ENCODE results near the gene CXXC5. TPM values are rescaled to one million over a fixed set of nuclear protein-coding genes. Genes with fewer than 3 reads are reported as not detected.
A peak's percentile ranks its signal among the peaks of the same experiment; 100 is the strongest.

CXXC5 gene
- total and polyA plus RNA-seq, 9 of the 15 experiments (the other 6 are each of a cell fraction or from before 2014, with no cell fraction given), result 1.9 to 123 (median 45.8) TPM

DNA sequence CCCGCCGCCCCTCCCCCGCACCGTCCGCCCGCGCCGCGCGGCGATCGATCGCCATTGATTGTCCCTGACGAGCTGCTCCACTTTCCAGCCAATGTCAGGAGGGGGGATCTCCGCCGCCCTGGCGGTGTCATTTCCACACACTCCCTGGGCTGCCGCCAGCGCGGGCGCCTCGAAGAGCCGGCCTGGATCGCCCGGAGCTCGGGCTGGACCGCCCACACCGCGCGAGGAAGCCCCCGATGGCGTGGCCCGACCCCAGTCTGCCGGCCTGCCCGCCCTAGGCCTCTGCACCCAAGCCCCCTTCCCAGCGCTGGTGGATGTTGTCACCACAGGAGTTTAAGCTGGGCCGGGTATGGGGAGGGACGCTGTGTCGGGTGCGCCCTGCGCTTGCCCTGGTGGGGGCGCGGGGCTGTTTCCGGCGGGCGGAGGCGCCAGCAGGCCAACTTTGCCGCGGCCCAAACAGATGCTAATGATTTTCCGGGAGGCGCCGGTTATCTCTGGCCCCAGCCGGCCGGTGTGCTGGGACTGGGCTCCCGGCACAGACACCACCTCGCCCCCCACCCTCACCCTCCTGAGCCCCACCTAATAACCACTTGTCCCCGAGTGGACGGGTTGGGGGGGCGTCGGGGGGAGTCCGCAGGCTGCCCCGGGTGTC, 10.6 kb upstream of the CXXC5 start (continued):
- TF ChIP-seq, protein P1, sequence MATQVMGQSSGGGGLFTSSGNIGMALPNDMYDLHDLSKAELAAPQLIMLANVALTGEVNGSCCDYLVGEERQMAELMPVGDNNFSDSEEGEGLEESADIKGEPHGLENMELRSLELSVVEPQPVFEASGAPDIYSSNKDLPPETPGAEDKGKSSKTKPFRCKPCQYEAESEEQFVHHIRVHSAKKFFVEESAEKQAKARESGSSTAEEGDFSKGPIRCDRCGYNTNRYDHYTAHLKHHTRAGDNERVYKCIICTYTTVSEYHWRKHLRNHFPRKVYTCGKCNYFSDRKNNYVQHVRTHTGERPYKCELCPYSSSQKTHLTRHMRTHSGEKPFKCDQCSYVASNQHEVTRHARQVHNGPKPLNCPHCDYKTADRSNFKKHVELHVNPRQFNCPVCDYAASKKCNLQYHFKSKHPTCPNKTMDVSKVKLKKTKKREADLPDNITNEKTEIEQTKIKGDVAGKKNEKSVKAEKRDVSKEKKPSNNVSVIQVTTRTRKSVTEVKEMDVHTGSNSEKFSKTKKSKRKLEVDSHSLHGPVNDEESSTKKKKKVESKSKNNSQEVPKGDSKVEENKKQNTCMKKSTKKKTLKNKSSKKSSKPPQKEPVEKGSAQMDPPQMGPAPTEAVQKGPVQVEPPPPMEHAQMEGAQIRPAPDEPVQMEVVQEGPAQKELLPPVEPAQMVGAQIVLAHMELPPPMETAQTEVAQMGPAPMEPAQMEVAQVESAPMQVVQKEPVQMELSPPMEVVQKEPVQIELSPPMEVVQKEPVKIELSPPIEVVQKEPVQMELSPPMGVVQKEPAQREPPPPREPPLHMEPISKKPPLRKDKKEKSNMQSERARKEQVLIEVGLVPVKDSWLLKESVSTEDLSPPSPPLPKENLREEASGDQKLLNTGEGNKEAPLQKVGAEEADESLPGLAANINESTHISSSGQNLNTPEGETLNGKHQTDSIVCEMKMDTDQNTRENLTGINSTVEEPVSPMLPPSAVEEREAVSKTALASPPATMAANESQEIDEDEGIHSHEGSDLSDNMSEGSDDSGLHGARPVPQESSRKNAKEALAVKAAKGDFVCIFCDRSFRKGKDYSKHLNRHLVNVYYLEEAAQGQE (IDR thresholded peaks at IDR 0.05; ENCODE audit: borderline replicate concordance), result peak; percentile 98
- TF ChIP-seq, protein P1 (CRISPR knock-in tag; IDR thresholded peaks at IDR 0.05; ENCODE audit: low read depth), result no peak
- TF ChIP-seq YY1 (IDR thresholded peaks at IDR 0.05; ENCODE audit: borderline replicate concordance in 1 of 3, control insufficient read depth in 1 of 3, extremely low read depth in 1 of 3, insufficient read depth in 3 of 3, insufficient read length in 1 of 3, insufficient replicate concordance in 2 of 3, low read depth in 1 of 3, low read length in 2 of 3) (peak in 2 of 3 experiments; percentile 75 to 84), ZFX (CRISPR knock-in tag; IDR thresholded peaks at IDR 0.05) (peak; percentile 83), STAT5A (IDR thresholded peaks at IDR 0.05; ENCODE audit: borderline replicate concordance, low read length) (0 out of 2 replicates have a peak, but pooled peaks have one; percentile 58), EGR1 (conservative IDR thresholded peaks at IDR 0.05) (peak; percentile 77), NELFE (IDR thresholded peaks at IDR 0.05; ENCODE audit: insufficient read depth, insufficient read length) (no peak), FOXK2 (conservative IDR thresholded peaks at IDR 0.05 in 1 of 2, IDR thresholded peaks at IDR 0.05 in 1 of 2; ENCODE audit: low read depth in 2 of 2) (peak; percentile 53 to 74; a peak in 3 of 4 replicates), NEUROD1 (IDR thresholded peaks at IDR 0.05; ENCODE audit: borderline replicate concordance, low read depth, low read length, partially characterized antibody) (peak; percentile 99), CBFA2T2 (conservative IDR thresholded peaks at IDR 0.05) (peak; percentile 86), LEF1 (IDR thresholded peaks at IDR 0.05) (peak; percentile 79), ZEB2 (IDR thresholded peaks at IDR 0.05) (peak; percentile 66; the same call in 1 of the 2 replicates), LCOR (CRISPR knock-in tag; IDR thresholded peaks at IDR 0.05) (peak; percentile 87; the same call in 1 of the 2 replicates)
- TF ChIP-seq, protein P2, sequence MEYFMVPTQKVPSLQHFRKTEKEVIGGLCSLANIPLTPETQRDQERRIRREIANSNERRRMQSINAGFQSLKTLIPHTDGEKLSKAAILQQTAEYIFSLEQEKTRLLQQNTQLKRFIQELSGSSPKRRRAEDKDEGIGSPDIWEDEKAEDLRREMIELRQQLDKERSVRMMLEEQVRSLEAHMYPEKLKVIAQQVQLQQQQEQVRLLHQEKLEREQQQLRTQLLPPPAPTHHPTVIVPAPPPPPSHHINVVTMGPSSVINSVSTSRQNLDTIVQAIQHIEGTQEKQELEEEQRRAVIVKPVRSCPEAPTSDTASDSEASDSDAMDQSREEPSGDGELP (CRISPR knock-in tag; IDR thresholded peaks at IDR 0.05; ENCODE audit: borderline replicate concordance), result peak; percentile 91
- TF ChIP-seq, protein P3, sequence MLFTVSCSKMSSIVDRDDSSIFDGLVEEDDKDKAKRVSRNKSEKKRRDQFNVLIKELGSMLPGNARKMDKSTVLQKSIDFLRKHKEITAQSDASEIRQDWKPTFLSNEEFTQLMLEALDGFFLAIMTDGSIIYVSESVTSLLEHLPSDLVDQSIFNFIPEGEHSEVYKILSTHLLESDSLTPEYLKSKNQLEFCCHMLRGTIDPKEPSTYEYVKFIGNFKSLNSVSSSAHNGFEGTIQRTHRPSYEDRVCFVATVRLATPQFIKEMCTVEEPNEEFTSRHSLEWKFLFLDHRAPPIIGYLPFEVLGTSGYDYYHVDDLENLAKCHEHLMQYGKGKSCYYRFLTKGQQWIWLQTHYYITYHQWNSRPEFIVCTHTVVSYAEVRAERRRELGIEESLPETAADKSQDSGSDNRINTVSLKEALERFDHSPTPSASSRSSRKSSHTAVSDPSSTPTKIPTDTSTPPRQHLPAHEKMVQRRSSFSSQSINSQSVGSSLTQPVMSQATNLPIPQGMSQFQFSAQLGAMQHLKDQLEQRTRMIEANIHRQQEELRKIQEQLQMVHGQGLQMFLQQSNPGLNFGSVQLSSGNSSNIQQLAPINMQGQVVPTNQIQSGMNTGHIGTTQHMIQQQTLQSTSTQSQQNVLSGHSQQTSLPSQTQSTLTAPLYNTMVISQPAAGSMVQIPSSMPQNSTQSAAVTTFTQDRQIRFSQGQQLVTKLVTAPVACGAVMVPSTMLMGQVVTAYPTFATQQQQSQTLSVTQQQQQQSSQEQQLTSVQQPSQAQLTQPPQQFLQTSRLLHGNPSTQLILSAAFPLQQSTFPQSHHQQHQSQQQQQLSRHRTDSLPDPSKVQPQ (CRISPR knock-in tag; IDR thresholded peaks at IDR 0.05; ENCODE audit: borderline replicate concordance), result no peak

Measured in K562 (cell line).